IPS-20b (cell line): ENCODE measurements around the gene WDR7.

ENCODE experiments used
- H3K27ac ChIP-seq: one replicate; pipeline ENCODE4 v1.5.1; 2013; ENCODE audit warnings: low read length
- H3K27me3 ChIP-seq: 2 replicates; pipeline ENCODE4 v1.6.1; 2013; ENCODE audit warnings: mild to moderate bottlenecking, low read length, inconsistent platforms; ENCODE audit not compliant: insufficient read depth
- H3K36me3 ChIP-seq: 2 replicates; pipeline ENCODE4 v1.6.1; 2013; ENCODE audit warnings: low read depth, mild to moderate bottlenecking, inconsistent platforms, low read length, moderate library complexity; ENCODE audit not compliant: insufficient read depth
- H3K4me1 ChIP-seq: 2 replicates; pipeline ENCODE4 v1.6.1; 2013; ENCODE audit warnings: mild to moderate bottlenecking, control low read depth, inconsistent platforms, low read length, moderate library complexity; ENCODE audit not compliant: insufficient read depth
- H3K4me3 ChIP-seq: 2 replicates; pipeline ENCODE4 v1.5.1; 2013; ENCODE audit warnings: mild to moderate bottlenecking, low read length, inconsistent platforms
- H3K9ac ChIP-seq: 2 replicates; pipeline ENCODE4 v1.6.1; 2013; ENCODE audit warnings: low read depth, mild to moderate bottlenecking, inconsistent platforms, low read length, moderate library complexity
- H3K9me3 ChIP-seq: 2 replicates; pipeline ENCODE4 v1.6.1; 2013; ENCODE audit warnings: mild to moderate bottlenecking, low read depth, low read length, inconsistent platforms; ENCODE audit not compliant: insufficient read depth

The WDR7 gene

GRCh38 chr18:56726906-56727305, 75.7 kb downstream of the WDR7 start:
- H3K4me1 ChIP-seq = no peaks in the 10 kb centered on the region; the same call in 1 of the 2 replicates
- H3K27ac ChIP-seq = no peak overlapping the region
- H3K36me3 ChIP-seq = no peaks in the 10 kb centered on the region
- H3K9ac ChIP-seq = no peak overlapping the region
- no peaks in the 10 kb centered on the region for H3K9me3 ChIP-seq
- no peaks in the 10 kb centered on the region for H3K27me3 ChIP-seq
- H3K4me3 ChIP-seq = no peak overlapping the region

DNA sequence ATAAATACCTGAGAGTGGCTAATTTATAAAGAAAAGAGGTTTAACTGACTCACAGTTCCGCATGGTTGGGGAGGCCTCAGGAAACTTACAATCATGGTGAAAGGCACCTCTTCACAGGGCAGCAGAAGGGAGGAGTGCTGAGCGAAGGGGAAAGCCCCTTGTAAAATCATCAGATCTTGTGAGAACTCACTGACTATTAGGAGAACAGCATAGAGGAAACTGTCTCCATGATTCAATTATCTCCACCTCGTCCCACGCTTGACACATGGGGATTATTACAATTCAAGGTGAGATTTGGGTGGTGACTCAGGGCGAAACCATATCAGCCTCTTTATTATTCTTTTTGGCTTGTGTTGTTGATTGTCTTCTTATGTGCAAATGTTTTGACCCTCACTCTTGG, 76.2 kb downstream of the WDR7 start:
- H3K27ac ChIP-seq = no peak overlapping the region
- no peak overlapping the region for H3K9ac ChIP-seq
- H3K9me3 ChIP-seq = no peaks in the 10 kb centered on the region
- no peak overlapping the region for H3K4me3 ChIP-seq
- H3K4me1 ChIP-seq = no peaks in the 10 kb centered on the region; the same call in 1 of the 2 replicates
- no peaks in the 10 kb centered on the region for H3K27me3 ChIP-seq
- H3K36me3 ChIP-seq = no peaks in the 10 kb centered on the region

- Histone ChIP-seq H3K9ac (no peak overlapping the region), H3K9me3 (no peaks in the 10 kb centered on the region), H3K27ac (no peak overlapping the region), H3K36me3 (no peaks in the 10 kb centered on the region), H3K4me1 (no peaks in the 10 kb centered on the region; the same call in 1 of the 2 replicates), H3K4me3 (no peak overlapping the region), H3K27me3 (no peaks in the 10 kb centered on the region)
Observed at GRCh38 chr18:56728741-56729140, 77.6 kb downstream of the WDR7 start.

- Histone ChIP-seq H3K27ac (no peak overlapping the region), H3K9ac (no peak overlapping the region), H3K27me3 (no peaks in the 10 kb centered on the region), H3K9me3 (no peaks in the 10 kb centered on the region), H3K4me3 (no peak overlapping the region), H3K4me1 (no peaks in the 10 kb centered on the region), H3K36me3 (no peaks in the 10 kb centered on the region)
Observed at GRCh38 chr18:56738184-56738583, 87.0 kb downstream of the WDR7 start.

DNA sequence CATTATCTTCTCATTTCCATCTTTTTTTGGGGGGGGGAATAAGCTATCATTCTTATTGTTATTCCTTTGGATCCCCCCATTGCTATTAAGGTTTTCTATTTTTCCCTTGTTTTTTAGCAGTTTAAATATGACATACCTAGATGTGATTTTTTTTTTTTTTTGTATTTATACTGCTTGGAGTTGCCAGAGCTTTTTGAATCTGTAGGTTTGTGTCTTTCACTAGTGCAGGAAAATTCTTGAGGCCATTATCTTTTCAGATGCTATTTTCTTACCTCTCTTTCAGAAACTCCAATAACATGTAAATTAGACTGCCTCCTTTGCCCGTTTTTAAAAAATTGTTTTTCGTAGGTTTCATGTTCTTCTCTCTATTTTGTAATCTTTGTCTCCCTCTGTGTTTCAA, 88.6 kb downstream of the WDR7 start:
- Histone ChIP-seq H3K4me3 (no peak overlapping the region), H3K4me1 (no peaks in the 10 kb centered on the region), H3K9me3 (no peaks in the 10 kb centered on the region), H3K9ac (no peak overlapping the region), H3K36me3 (no peaks in the 10 kb centered on the region), H3K27me3 (no peaks in the 10 kb centered on the region), H3K27ac (no peak overlapping the region)

DNA sequence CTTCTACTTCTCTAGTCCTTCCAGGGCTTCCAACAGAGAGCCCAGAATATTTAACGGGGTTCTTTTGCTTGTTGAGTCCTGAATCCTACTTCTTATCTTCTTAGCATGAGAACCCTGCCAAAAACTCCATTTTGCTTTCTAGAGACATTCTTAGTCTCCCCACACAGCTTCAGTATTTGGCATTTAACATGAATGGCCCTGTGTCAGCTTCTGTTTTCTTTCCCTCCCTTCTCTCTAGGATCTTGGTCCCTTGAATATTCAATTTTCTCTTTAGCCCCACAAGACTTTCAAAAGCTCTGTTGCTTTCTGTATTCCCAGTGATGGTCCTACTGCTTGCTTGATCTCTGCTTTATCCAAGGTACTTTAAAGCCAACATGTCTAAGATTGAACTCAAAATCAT, 89.5 kb downstream of the WDR7 start:
- no peak overlapping the region for H3K9ac ChIP-seq
- no peaks in the 10 kb centered on the region for H3K36me3 ChIP-seq
- H3K4me1 ChIP-seq = no peaks in the 10 kb centered on the region
- no peak overlapping the region for H3K4me3 ChIP-seq
- H3K9me3 ChIP-seq = no peaks in the 10 kb centered on the region
- no peaks in the 10 kb centered on the region for H3K27me3 ChIP-seq
- H3K27ac ChIP-seq = no peak overlapping the region

GRCh38 chr18:56741685-56742084, 90.5 kb downstream of the WDR7 start:
- Histone ChIP-seq H3K9me3 (no peaks in the 10 kb centered on the region), H3K4me3 (no peak overlapping the region), H3K27ac (no peak overlapping the region)

DNA sequence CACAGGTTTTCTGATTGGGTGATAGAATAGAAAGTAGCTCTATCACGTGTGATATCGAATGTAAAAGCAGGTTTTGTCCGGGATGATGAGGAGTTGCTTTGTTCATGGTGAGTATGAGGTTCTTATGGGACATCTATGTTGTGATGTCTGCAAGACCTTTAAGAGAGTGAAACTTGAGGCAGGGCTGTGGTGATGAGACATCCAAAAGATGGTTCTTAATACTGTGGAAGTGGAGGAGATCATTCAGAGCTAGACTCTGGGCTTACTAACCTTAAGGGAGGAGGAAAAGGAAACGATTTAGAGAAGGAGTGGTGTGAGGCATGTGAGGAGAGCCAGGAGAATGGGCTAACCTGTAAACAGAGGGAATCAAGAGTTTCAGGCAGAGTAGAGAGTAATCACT, 92.0 kb downstream of the WDR7 start:
- H3K9ac ChIP-seq = no peak overlapping the region
- no peaks in the 10 kb centered on the region for H3K27me3 ChIP-seq
- no peak overlapping the region for H3K4me3 ChIP-seq
- H3K9me3 ChIP-seq = no peaks in the 10 kb centered on the region
- H3K4me1 ChIP-seq = no peaks in the 10 kb centered on the region
- H3K36me3 ChIP-seq = no peaks in the 10 kb centered on the region
- H3K27ac ChIP-seq = no peak overlapping the region

More at GRCh38 chr18:56741685-56742084, 90.5 kb downstream of the WDR7 start:
- no peaks in the 10 kb centered on the region for H3K27me3 ChIP-seq
- H3K36me3 ChIP-seq = no peaks in the 10 kb centered on the region
- no peaks in the 10 kb centered on the region for H3K4me1 ChIP-seq
- H3K9ac ChIP-seq = no peak overlapping the region

- Histone ChIP-seq H3K4me1 (no peaks in the 10 kb centered on the region), H3K27me3 (no peaks in the 10 kb centered on the region), H3K9ac (no peak overlapping the region), H3K27ac (no peak overlapping the region), H3K4me3 (no peak overlapping the region), H3K9me3 (no peaks in the 10 kb centered on the region), H3K36me3 (no peaks in the 10 kb centered on the region)
Observed at GRCh38 chr18:56747032-56747658, 96.0 kb downstream of the WDR7 start.

- Histone ChIP-seq H3K27me3 (no peaks in the 10 kb centered on the region), H3K4me1 (no peaks in the 10 kb centered on the region), H3K27ac (no peak overlapping the region), H3K9me3 (no peaks in the 10 kb centered on the region), H3K36me3 (no peaks in the 10 kb centered on the region), H3K9ac (no peak overlapping the region), H3K4me3 (no peak overlapping the region)
Observed at GRCh38 chr18:56747857-56748256, 96.7 kb downstream of the WDR7 start.

- no peaks in the 10 kb centered on the region for H3K27me3 ChIP-seq
- H3K4me1 ChIP-seq = no peaks in the 10 kb centered on the region
- H3K36me3 ChIP-seq = no peaks in the 10 kb centered on the region
- no peak overlapping the region for H3K27ac ChIP-seq
- no peaks in the 10 kb centered on the region for H3K9me3 ChIP-seq
- no peak overlapping the region for H3K9ac ChIP-seq
- no peak overlapping the region for H3K4me3 ChIP-seq
Observed at GRCh38 chr18:56748698-56749268, 97.6 kb downstream of the WDR7 start.

GRCh38 chr18:56756966-56757365, 105.8 kb downstream of the WDR7 start:
- H3K9ac ChIP-seq = no peak overlapping the region
- H3K36me3 ChIP-seq = no peaks in the 10 kb centered on the region
- no peak overlapping the region for H3K27ac ChIP-seq
- H3K27me3 ChIP-seq = no peaks in the 10 kb centered on the region
- H3K4me3 ChIP-seq = no peak overlapping the region
- H3K9me3 ChIP-seq = no peaks in the 10 kb centered on the region
- H3K4me1 ChIP-seq = no peaks in the 10 kb centered on the region
